Parathyroid adenoma (tissue), 2 donors: Measurements from ENCODE around the gene PACS2.
A peak's percentile ranks its signal among the peaks of the same experiment; 100 is the strongest.

Source experiments
- H2AFZ ChIP-seq: fragments of 300-600 bp; sonication (generic); one replicate; pipeline ENCODE4 v1.7.0; 2017; ENCODE audit warnings: antibody characterized with exemption, mild to moderate bottlenecking
- H3K27ac ChIP-seq: fragments of 300-600 bp; sonication (generic); one replicate; pipeline ENCODE4 v1.7.0; 2017
- H3K27me3 ChIP-seq: fragments of 300-600 bp; sonication (generic); one replicate; pipeline ENCODE4 v1.7.0; 2017; ENCODE audit warnings: low read length; ENCODE audit not compliant: control insufficient read depth, insufficient read depth
- H3K36me3 ChIP-seq: fragments of 300-600 bp; sonication (generic); one replicate; pipeline ENCODE4 v1.7.0; 2017; ENCODE audit warnings: low read length; ENCODE audit not compliant: control insufficient read depth, insufficient read depth
- H3K4me1 ChIP-seq: fragments of 300-600 bp; sonication (generic); one replicate; pipeline ENCODE4 v1.7.0; 2017; ENCODE audit warnings: control low read depth
- H3K4me2 ChIP-seq: fragments of 300-600 bp; sonication (generic); one replicate; pipeline ENCODE4 v1.7.0; 2017; ENCODE audit warnings: low read length
- H3K4me3 ChIP-seq: fragments of 300-600 bp; sonication (generic); one replicate; pipeline ENCODE4 v1.7.0; 2017; ENCODE audit warnings: low read depth, low read length
- H3K79me2 ChIP-seq: fragments of 300-600 bp; sonication (generic); one replicate; pipeline ENCODE4 v1.7.0; 2017; ENCODE audit warnings: control low read depth
- H3K9ac ChIP-seq: fragments of 300-600 bp; sonication (generic); one replicate; pipeline ENCODE4 v1.7.0; 2017; ENCODE audit warnings: mild to moderate bottlenecking
- H3K9me3 ChIP-seq: fragments of 300-600 bp; sonication (generic); one replicate; pipeline ENCODE4 v1.7.0; 2017; ENCODE audit warnings: low read length; ENCODE audit not compliant: control insufficient read depth
- TF ChIP-seq, protein P1 (sequence below): fragments of 300-600 bp; sonication (generic); IDR thresholded peaks from one replicate; pipeline ENCODE4 v1.7.0; 2017; ENCODE audit warnings: antibody characterized with exemption, mild to moderate bottlenecking
- donor health status: primary hyperparathyroidism.

The PACS2 gene

GRCh38 chr14:105398726-105399465 lies 84.3 kb downstream of the PACS2 start:
- Histone ChIP-seq H3K4me2 (peak overlapping the region; percentile 94), H3K27ac (peak overlapping the region; percentile 68), H3K4me1 (peaks cover 8% of the 10 kb centered on the region), H2AFZ (peak overlapping the region; percentile 95), H3K9me3 (no peaks in the 10 kb centered on the region), H3K9ac (peak overlapping the region; percentile 94), H3K4me3 (peak overlapping the region; percentile 80), H3K27me3 (no peaks in the 10 kb centered on the region), H3K79me2 (no peaks in the 10 kb centered on the region), H3K36me3 (no peaks in the 10 kb centered on the region)
- TF ChIP-seq, protein P1, sequence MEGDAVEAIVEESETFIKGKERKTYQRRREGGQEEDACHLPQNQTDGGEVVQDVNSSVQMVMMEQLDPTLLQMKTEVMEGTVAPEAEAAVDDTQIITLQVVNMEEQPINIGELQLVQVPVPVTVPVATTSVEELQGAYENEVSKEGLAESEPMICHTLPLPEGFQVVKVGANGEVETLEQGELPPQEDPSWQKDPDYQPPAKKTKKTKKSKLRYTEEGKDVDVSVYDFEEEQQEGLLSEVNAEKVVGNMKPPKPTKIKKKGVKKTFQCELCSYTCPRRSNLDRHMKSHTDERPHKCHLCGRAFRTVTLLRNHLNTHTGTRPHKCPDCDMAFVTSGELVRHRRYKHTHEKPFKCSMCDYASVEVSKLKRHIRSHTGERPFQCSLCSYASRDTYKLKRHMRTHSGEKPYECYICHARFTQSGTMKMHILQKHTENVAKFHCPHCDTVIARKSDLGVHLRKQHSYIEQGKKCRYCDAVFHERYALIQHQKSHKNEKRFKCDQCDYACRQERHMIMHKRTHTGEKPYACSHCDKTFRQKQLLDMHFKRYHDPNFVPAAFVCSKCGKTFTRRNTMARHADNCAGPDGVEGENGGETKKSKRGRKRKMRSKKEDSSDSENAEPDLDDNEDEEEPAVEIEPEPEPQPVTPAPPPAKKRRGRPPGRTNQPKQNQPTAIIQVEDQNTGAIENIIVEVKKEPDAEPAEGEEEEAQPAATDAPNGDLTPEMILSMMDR = no peak

DNA sequence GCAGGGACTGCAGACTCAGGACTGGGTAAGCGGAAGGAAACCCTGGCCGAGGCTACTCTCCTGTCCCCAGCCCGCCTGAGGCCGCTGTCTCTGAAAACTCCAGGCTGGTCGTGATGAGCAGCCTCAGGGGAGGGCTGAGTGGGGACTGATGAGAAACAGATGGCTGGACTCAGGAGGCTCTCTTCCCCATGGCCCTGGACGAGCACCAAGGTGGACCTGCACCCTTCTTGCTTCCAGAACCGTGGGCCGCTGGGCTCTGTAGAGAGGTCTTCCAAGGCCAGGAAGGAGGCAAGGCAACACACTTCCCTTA lies 84.9 kb downstream of the PACS2 start:
- H3K9ac ChIP-seq = no peak overlapping the region
- H3K79me2 ChIP-seq = no peaks in the 10 kb centered on the region
- H2AFZ ChIP-seq = no peak overlapping the region
- H3K4me1 ChIP-seq = peaks cover 8% of the 10 kb centered on the region
- no peaks in the 10 kb centered on the region for H3K36me3 ChIP-seq
- H3K4me3 ChIP-seq = peak overlapping the region; percentile 80
- no peaks in the 10 kb centered on the region for H3K9me3 ChIP-seq
- H3K27ac ChIP-seq = no peak overlapping the region
- H3K4me2 ChIP-seq = peak overlapping the region; percentile 94
- TF ChIP-seq, protein P1 = no peak
- no peaks in the 10 kb centered on the region for H3K27me3 ChIP-seq

DNA sequence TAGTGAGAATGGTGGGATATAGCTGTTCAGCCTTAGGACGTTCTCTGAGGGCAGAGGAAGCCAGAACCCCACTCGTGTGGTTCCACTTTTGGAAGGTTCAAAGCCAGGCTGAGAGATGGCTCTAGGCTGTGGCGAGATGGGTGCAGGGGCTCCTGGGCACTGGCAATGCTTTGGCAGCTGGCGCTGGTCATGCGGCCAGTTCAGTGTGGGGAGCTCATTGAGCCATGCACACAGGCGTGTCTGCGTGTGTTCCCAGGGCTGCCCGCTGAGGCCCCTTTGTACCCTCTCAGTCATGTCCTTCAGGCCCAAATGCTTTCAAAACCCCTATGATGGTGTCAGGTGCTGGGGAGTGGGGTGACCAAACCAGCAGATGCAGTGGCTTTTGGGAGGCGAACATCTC lies 85.5 kb downstream of the PACS2 start:
- Histone ChIP-seq H3K36me3 (no peaks in the 10 kb centered on the region), H3K27ac (no peak overlapping the region), H3K9me3 (no peaks in the 10 kb centered on the region), H3K4me3 (no peak overlapping the region), H2AFZ (no peak overlapping the region), H3K9ac (no peak overlapping the region), H3K4me2 (no peak overlapping the region), H3K4me1 (peaks cover 8% of the 10 kb centered on the region), H3K79me2 (no peaks in the 10 kb centered on the region), H3K27me3 (no peaks in the 10 kb centered on the region)
- TF ChIP-seq, protein P1 = no peak

DNA sequence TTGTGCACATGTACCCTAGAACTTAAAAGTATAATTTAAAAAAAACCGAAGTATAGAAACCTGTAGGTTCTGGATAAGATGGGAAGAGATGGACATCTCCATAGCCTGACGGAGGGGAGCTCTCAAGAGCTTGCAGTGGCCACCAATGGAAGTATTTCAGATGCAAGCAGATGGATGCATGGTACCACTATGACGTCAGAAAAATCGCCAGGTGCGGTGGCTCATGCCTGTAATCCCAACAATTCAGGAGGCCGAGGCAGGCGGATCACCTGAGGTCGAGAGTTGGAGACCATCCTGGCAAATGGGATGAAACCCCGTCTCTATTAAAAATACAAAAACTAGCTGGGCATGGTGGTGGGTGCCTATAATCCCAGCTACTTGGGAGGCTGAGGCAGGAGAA lies 87.2 kb downstream of the PACS2 start:
- Histone ChIP-seq H3K79me2 (no peaks in the 10 kb centered on the region), H3K4me1 (peaks cover 8% of the 10 kb centered on the region), H3K27me3 (no peaks in the 10 kb centered on the region), H3K36me3 (no peaks in the 10 kb centered on the region), H3K4me2 (no peak overlapping the region), H3K4me3 (no peak overlapping the region), H2AFZ (no peak overlapping the region), H3K9me3 (no peaks in the 10 kb centered on the region), H3K27ac (no peak overlapping the region), H3K9ac (no peak overlapping the region)
- TF ChIP-seq, protein P1 = no peak

GRCh38 chr14:105408592-105408991 lies 94.0 kb downstream of the PACS2 start:
- Histone ChIP-seq H3K36me3 (no peaks in the 10 kb centered on the region), H3K4me3 (no peak overlapping the region), H3K4me2 (no peak overlapping the region), H3K9ac (no peak overlapping the region), H3K9me3 (no peaks in the 10 kb centered on the region), H3K4me1 (peaks cover 3% of the 10 kb centered on the region), H3K79me2 (no peaks in the 10 kb centered on the region), H3K27ac (no peak overlapping the region), H2AFZ (no peak overlapping the region), H3K27me3 (no peaks in the 10 kb centered on the region)
- TF ChIP-seq, protein P1 = no peak
